Esophagus squamous epithelium (tissue), 4 donors: ENCODE data around the gene SRGN.

Experiments used
- POLR2A ChIP-seq, 4 donors: fragments of 450-650 bp; IDR thresholded peaks; one replicate each; pipeline ENCODE4 v1.6.1; 2017; ENCODE audit warnings: antibody characterized with exemption in 4 of 4, mild to moderate bottlenecking in 4 of 4, moderate library complexity in 3 of 4
- TF ChIP-seq, protein P1 (sequence below), 6 experiments: fragments of 450-650 bp in 4 of 6; fragments of 200-600 bp in 2 of 6; sonication (generic) in 2 of 6; IDR thresholded peaks; one replicate each; pipeline ENCODE4 v1.5.1; 2016 to 2019; ENCODE audit warnings: antibody characterized with exemption in 6 of 6, mild to moderate bottlenecking in 4 of 6, moderate library complexity in 4 of 6

DNA sequence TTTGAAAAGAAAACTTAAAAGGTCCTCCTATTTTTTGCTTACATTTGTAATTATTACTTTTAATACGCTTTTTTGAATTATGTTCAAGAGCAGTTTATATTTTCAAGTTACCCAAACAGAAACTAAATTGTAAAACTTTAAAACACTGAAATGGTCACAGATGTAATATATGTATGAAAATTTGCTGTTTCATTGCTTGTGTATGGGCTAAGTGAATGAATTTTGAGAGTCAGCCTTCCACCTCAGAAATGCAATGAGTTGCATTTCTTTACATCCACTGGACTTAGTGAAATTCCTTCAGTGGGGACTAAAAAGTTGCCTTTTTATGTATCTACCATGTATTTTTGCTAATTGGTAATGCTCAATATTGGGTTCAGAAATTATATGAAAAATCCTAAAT lies 37.7 kb downstream of the SRGN start:
- no peak for TF ChIP-seq POLR2A (IDR thresholded peaks at IDR 0.05)
- TF ChIP-seq, protein P1, sequence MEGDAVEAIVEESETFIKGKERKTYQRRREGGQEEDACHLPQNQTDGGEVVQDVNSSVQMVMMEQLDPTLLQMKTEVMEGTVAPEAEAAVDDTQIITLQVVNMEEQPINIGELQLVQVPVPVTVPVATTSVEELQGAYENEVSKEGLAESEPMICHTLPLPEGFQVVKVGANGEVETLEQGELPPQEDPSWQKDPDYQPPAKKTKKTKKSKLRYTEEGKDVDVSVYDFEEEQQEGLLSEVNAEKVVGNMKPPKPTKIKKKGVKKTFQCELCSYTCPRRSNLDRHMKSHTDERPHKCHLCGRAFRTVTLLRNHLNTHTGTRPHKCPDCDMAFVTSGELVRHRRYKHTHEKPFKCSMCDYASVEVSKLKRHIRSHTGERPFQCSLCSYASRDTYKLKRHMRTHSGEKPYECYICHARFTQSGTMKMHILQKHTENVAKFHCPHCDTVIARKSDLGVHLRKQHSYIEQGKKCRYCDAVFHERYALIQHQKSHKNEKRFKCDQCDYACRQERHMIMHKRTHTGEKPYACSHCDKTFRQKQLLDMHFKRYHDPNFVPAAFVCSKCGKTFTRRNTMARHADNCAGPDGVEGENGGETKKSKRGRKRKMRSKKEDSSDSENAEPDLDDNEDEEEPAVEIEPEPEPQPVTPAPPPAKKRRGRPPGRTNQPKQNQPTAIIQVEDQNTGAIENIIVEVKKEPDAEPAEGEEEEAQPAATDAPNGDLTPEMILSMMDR (IDR thresholded peaks at IDR 0.05): no peak
